BLaER1 treated with 17β-estradiol and CSF1 and Interleukin-3, amounts not matched to agents 10 nM and 100 nM (cell line): ENCODE measurements around the gene FIZ1.
A peak's percentile ranks its signal among the peaks of the same experiment; 100 is the strongest.

Source experiments
- H3K27ac ChIP-seq, 11 experiments: shearing (Covaris generic); formaldehyde crosslinking; 2 replicates each; pipeline ENCODE4 v1.8.1; 2022
- H3K27me3 ChIP-seq, 11 experiments: shearing (Covaris generic); formaldehyde crosslinking; 2 replicates each; pipeline ENCODE4 v1.8.1; 2022
- H3K36me3 ChIP-seq, 11 experiments: shearing (Covaris generic); formaldehyde crosslinking; 2 replicates each; pipeline ENCODE4 v1.8.1; 2022
- H3K4me1 ChIP-seq, 10 experiments: shearing (Covaris generic); formaldehyde crosslinking; 2 replicates each; pipeline ENCODE4 v1.8.1; 2022
- H3K4me2 ChIP-seq, 11 experiments: shearing (Covaris generic); formaldehyde crosslinking; 2 replicates each; pipeline ENCODE4 v1.8.1; 2022
- H3K4me3 ChIP-seq, 10 experiments: shearing (Covaris generic); formaldehyde crosslinking; 2 replicates each; pipeline ENCODE4 v1.8.1; 2022
- H3K9ac ChIP-seq, 11 experiments: shearing (Covaris generic); formaldehyde crosslinking; 2 replicates each; pipeline ENCODE4 v1.8.1; 2022
- H3K9me3 ChIP-seq, 11 experiments: shearing (Covaris generic); formaldehyde crosslinking; replicated peaks in 1 of 11; 2 replicates each; pipeline ENCODE4 v1.8.1; 2022
- H4K20me1 ChIP-seq, 11 experiments: shearing (Covaris generic); formaldehyde crosslinking; 2 replicates each; pipeline ENCODE4 v1.8.1; 2022
- Cebpa-rat ChIP-seq, 11 experiments: shearing (Covaris generic); IDR thresholded peaks; 2 replicates each; pipeline ENCODE4 v1.8.1; 2022

FIZ1 gene

DNA sequence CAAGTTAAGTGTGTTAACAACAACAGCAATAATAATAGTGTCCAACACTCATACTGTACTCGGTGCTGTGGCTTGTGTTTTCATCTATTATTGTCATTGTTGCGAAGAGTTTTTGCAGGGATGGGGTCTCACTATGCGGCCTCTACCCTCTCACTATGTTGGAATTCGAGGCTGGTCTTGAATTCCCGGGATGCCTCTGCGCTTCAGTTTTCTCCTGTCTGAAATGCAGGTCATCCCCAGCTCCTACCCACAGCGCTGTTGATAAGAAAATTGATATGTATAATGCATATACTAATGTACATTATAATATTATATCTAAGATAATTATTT, 49.0 kb downstream of the FIZ1 start:
- Histone ChIP-seq H3K9ac (peak overlapping the region; percentile 57 to 84 (median 72); a peak in 21 of 22 replicates), H3K4me1 (peaks cover 57 to 84% (median 78%) of the 10 kb centered on the region in 10 experiments), H3K27me3 (no peaks in the 10 kb centered on the region), H3K4me3 (peak overlapping the region; percentile 41 to 67 (median 52); a peak in 17 of 20 replicates), H3K9me3 (no peaks in the 10 kb centered on the region), H3K4me2 (peak overlapping the region; percentile 83 to 99 (median 91)), H3K36me3 (no peaks in the 10 kb centered on the region), H4K20me1 (no peaks in the 10 kb centered on the region), H3K27ac (peak overlapping the region; percentile 59 to 98 (median 77); a peak in 20 of 22 replicates)
- TF ChIP-seq Cebpa-rat (IDR thresholded peaks at IDR 0.05), result no peak

DNA sequence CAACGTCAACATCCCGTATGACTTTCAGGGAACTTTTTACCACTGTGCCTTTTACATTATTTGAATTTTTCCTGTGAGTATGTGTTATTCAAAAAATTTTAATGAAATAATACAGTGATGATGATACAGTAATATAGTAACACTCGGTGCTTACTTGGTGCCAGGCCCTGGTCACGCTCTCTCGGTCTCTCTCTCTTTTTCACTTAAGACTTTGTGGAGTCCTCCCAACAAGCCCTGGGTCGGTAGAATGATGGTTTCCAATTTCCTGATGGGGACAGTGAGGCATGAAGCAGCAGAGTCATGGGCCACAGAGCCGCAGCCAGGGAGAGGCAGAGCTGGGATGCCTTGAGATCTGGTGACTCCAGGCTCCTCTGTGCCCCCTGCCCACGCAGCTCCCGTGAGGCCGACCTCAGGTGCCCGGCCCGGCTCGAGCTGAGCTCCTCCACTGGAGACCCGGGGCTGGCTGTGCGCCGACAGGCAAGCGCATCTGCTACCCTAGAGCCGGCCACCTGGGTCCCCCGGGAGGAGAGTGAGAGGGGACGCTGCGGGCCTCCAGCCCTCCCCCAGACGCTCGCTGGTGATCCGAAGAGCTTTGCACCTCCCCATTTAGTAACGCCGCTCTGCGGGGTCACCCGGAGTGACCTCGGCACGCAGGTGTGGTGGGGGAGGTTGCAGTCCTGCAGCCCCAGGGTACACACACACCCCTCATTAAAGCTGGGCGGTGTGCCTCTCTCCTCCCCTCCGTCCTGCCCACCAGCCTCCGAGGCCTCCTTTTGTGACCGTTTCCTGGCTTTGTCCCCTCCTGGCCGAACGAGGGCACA, 49.6 kb downstream of the FIZ1 start:
- Histone ChIP-seq H3K36me3 (no peaks in the 10 kb centered on the region), H3K27me3 (no peaks in the 10 kb centered on the region), H3K27ac (peak overlapping the region; percentile 59 to 98 (median 77)), H3K9me3 (no peaks in the 10 kb centered on the region), H3K9ac (peak overlapping the region; percentile 57 to 84 (median 72)), H4K20me1 (no peaks in the 10 kb centered on the region), H3K4me3 (peak overlapping the region; percentile 41 to 67 (median 52); a peak in 19 of 20 replicates), H3K4me1 (peaks cover 62 to 89% (median 84%) of the 10 kb centered on the region in 10 experiments), H3K4me2 (peak overlapping the region; percentile 83 to 99 (median 91))
- no peak for TF ChIP-seq Cebpa-rat (IDR thresholded peaks at IDR 0.05)

DNA sequence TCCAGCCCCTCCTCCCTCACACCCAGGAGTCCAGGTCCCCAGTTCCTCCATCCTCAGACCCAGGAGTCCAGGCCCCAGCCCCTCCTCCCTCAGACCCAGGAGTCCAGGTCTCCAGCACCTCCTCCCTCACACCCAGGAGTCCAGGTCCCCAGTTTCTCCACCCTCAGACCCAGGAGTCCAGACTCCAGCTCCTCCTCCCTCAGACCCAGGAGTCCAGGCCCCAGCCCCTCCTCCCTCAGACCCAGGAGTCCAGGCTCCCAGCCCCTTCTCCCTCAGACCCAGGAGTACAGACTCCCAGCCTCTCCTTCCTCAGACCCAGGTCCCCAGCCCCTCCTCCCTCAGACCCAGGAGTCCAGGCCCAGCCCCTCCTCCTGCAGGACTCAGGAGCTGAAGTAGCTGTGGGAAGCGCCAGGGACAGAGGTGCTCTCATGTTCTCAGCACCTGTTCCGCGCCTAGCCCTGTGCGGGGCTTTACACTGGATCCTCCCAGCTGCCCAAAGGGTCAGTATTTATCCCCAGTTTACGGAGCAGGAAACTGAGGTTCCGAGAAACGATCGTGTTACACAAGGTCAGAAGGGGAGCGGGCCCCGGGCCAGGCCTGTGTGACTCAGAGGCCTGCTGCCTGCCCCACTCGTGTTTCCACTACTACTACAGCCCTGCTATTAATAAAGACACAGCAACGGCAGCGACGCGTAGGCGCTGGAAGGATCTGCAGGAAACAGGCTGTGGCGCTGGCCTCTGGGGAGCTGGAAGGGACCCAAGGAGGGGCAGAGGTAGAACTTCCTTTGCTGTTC, 52.3 kb downstream of the FIZ1 start:
- Histone ChIP-seq H3K27me3 (no peaks in the 10 kb centered on the region), H4K20me1 (no peaks in the 10 kb centered on the region), H3K9ac (peak overlapping the region; percentile 48 to 84 (median 71)), H3K4me2 (peak overlapping the region; percentile 83 to 98 (median 91)), H3K27ac (peak overlapping the region; percentile 74 to 98 (median 83)), H3K4me1 (peaks cover 61 to 79% (median 74%) of the 10 kb centered on the region in 10 experiments), H3K9me3 (no peaks in the 10 kb centered on the region), H3K36me3 (no peaks in the 10 kb centered on the region), H3K4me3 (peak overlapping the region; percentile 10 to 53 (median 32); a peak in 15 of 20 replicates)
- TF ChIP-seq Cebpa-rat (IDR thresholded peaks at IDR 0.05), result no peak

DNA sequence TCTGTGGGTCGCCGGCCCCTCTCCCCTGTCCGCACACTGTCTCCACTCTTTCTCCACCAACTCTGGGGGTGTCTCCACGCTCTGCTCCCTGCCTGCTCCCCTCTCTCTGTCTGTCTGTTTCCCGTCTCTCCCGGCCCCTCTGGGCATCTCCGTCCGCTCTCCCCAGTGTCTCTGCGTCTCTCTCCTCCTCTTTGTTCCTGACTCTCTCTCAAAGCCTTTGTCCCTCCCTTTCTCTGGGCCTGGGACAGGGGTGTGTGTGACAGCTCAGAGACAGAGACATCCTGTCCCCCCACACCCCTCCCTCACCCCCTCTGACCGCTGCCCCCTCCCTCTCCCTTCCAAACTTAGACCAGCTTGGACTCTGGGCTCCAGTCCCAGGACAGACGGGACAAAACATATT, 53.3 kb downstream of the FIZ1 start:
- H3K9ac ChIP-seq, result peak overlapping the region; percentile 48 to 84 (median 71)
- H3K27me3 ChIP-seq, result no peaks in the 10 kb centered on the region
- no peaks in the 10 kb centered on the region for H3K9me3 ChIP-seq
- no peak overlapping the region; a peak in 4 of 20 replicates for H3K4me3 ChIP-seq
- no peaks in the 10 kb centered on the region for H4K20me1 ChIP-seq
- H3K4me1 ChIP-seq, result peaks cover 61 to 69% (median 67%) of the 10 kb centered on the region in 10 experiments
- H3K36me3 ChIP-seq, result no peaks in the 10 kb centered on the region
- TF ChIP-seq Cebpa-rat (IDR thresholded peaks at IDR 0.05), result no peak
- peak overlapping the region; percentile 83 to 98 (median 91) for H3K4me2 ChIP-seq
- H3K27ac ChIP-seq, result peak overlapping the region; percentile 74 to 98 (median 83)

DNA sequence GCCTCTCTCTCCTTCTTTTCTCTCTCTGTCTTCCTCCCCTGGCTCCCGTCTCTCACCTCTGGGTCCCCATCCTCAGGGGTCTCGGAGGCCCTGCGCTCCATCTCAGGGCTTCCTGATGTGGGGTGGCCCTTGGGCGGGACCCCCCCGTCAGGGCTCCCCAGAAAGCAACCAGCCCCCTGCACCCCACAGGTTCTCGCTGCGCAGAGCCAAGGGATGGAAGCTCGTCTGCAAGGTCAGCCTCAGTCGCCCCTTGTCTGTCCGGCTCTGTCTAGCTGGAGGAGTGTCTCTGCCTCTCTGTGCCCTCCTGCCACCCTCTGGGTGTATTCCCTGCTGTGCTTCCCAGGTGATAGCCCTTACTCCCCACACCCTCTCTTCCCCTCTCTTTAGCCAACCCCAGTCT, 53.9 kb downstream of the FIZ1 start, which contains the start of gene SBK3:
Gene SBK3 (minus strand): TSS at position 101 of the 400 bp plus-strand sequence. CDS start 0 bp downstream, at position 101.
- H3K4me3 ChIP-seq, result peak within 1 kb of the TSS in 6 of 10 experiments; percentile 11 to 53 (median 32); a peak in 7 of 20 replicates
- peaks cover 61 to 64% (median 63%) of the 10 kb centered on the region in 10 experiments for H3K4me1 ChIP-seq
- no peaks in the 10 kb centered on the region for H3K9me3 ChIP-seq
- H3K36me3 ChIP-seq, result no peaks in the 10 kb centered on the region
- H3K9ac ChIP-seq, result peak within 1 kb of the TSS; percentile 48 to 84 (median 71)
- no peaks in the 10 kb centered on the region for H4K20me1 ChIP-seq
- H3K4me2 ChIP-seq, result peak within 1 kb of the TSS; percentile 83 to 98 (median 91)
- peak within 1 kb of the TSS; percentile 74 to 98 (median 83) for H3K27ac ChIP-seq
- H3K27me3 ChIP-seq, result no peaks in the 10 kb centered on the region
- no peak for TF ChIP-seq Cebpa-rat (IDR thresholded peaks at IDR 0.05)

DNA sequence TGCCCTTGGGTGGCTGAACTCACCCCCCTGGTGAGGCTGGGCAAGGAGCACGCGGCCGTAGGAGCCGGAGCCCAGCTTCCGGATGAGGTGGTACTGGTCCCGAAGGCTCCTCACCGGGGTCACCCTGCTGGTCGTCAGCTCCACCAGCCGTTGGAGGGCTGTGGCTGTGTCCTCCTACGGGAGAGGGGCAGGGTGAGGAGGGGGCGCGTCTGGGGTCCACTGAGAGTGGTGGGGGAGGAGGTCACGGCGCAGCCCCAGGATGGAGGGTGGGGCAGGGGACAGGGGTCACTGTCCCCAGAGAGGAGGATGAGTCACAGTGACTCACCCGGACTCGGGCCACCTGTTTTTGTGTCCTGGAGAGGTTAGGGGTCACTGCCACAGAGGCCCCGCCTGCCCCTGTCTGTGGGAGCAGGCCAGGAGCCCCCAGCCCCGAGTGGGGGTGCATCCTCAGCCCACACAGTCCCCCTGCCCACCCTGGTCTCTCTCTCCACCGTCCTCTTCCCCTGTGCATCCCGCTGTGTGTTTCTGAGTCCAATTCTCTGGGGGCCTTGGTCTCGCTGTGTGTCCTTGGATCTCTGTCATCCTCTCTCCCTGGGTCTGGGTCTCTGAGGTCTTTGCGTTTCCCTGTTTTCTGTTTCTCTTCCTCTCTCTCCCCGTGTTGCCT, 54.4 kb downstream of the FIZ1 start:
- Histone ChIP-seq H3K27ac (peak overlapping the region; percentile 74 to 98 (median 83); a peak in 20 of 22 replicates), H3K27me3 (no peaks in the 10 kb centered on the region), H3K4me3 (no peak overlapping the region), H3K9me3 (no peaks in the 10 kb centered on the region), H4K20me1 (no peaks in the 10 kb centered on the region), H3K4me1 (peaks cover 55 to 59% (median 57%) of the 10 kb centered on the region in 10 experiments), H3K9ac (peak overlapping the region in 10 of 11 experiments; percentile 48 to 84 (median 73); a peak in 15 of 22 replicates), H3K4me2 (peak overlapping the region; percentile 83 to 98 (median 91)), H3K36me3 (no peaks in the 10 kb centered on the region)
- TF ChIP-seq Cebpa-rat (IDR thresholded peaks at IDR 0.05), result no peak

DNA sequence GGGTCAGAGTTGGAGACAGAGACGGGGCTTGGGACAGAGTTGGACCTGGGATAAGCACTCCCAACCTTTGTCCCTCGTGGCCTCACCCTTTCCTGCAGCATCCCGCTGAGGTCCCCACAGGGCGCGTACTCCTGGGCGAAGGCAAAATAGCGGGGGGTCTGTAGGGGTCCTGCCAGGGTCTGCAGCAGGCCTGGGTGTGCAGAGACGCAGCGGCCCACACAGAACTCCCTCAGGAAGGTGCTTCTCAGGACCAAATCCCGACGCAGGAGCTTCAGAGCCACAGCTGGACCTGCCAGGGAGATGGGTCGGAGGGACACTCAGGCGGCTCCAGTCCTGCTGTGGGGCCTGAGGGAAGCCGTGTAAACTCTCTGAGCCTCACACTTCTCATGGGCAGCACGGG, 55.3 kb downstream of the FIZ1 start:
- H3K9ac ChIP-seq, result no peak overlapping the region
- H3K27ac ChIP-seq, result peak overlapping the region in 2 of 11 experiments; percentile 84 to 85; a peak in 4 of 22 replicates
- H3K4me2 ChIP-seq, result peak overlapping the region in 1 of 11 experiments; percentile 87; a peak in 3 of 22 replicates
- H3K9me3 ChIP-seq, result no peaks in the 10 kb centered on the region
- no peaks in the 10 kb centered on the region for H3K27me3 ChIP-seq
- TF ChIP-seq Cebpa-rat (IDR thresholded peaks at IDR 0.05), result no peak
- no peaks in the 10 kb centered on the region for H3K36me3 ChIP-seq
- no peak overlapping the region for H3K4me3 ChIP-seq
- H4K20me1 ChIP-seq, result no peaks in the 10 kb centered on the region
- peaks cover 46 to 50% (median 49%) of the 10 kb centered on the region in 10 experiments for H3K4me1 ChIP-seq

DNA sequence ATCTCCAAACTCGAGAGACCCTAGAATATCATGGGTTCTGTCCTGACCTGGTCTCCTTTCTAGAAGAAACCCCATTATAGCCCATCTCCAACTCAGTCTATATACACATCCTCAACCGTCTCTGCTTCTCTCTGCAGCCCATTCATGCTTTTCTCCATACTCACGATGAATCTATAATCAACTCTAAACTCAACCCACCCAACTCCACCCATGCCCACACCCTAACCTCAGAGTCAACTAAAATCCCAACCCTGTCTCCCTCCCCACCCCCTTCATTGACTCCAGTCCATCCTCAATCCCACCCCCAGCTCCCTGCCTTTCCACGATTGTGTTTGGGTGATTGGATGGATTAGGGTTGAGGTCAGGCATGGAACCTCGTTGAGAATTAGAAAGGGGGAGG, 55.8 kb downstream of the FIZ1 start:
- no peak overlapping the region for H3K4me3 ChIP-seq
- H3K9ac ChIP-seq, result no peak overlapping the region
- no peak overlapping the region for H3K27ac ChIP-seq
- no peaks in the 10 kb centered on the region for H3K27me3 ChIP-seq
- peaks cover 42 to 46% (median 45%) of the 10 kb centered on the region in 10 experiments for H3K4me1 ChIP-seq
- H3K9me3 ChIP-seq, result no peaks in the 10 kb centered on the region
- no peaks in the 10 kb centered on the region for H3K36me3 ChIP-seq
- no peak for TF ChIP-seq Cebpa-rat (IDR thresholded peaks at IDR 0.05)
- H3K4me2 ChIP-seq, result no peak overlapping the region
- no peaks in the 10 kb centered on the region for H4K20me1 ChIP-seq
